HCT116 (cell line): Measurements from ENCODE around the gene FAM53A. TPM values are rescaled to one million over a fixed set of nuclear protein-coding genes. Genes with fewer than 3 reads are reported as not detected.

Experiments
- ATAC-seq: fragments of 200-7000 bp; cut with Tn5 transposase; 2 replicates; pipeline ENCODE4 v1.9.1; 2020; ENCODE audit warnings: mild to moderate bottlenecking, moderate library complexity
- BruUV-seq: library from RNA; stranded (reverse); fragments of 400-500 nt; replicated peaks from 2 replicates; lab custom pipeline; 2021; lab: Mats Ljungman, UMichigan
- CTCF ChIA-PET: fragments of 300-600 bp; sonication (Branson Sonifier 250); formaldehyde crosslinking; loops from one replicate; lab custom pipeline; 2021; ENCODE audit warnings: antibody characterized with exemption; lab: Charles Lee
- POLR2A ChIA-PET: fragments of 300-600, 350-600 bp; sonication (Branson Sonifier 250); formaldehyde crosslinking; loops from one replicate; lab custom pipeline; 2021; ENCODE audit warnings: antibody characterized with exemption; lab: Charles Lee
- RAD21 ChIA-PET, 2 experiments: fragments of 300-600 bp; sonication (Branson Sonifier 250); formaldehyde crosslinking; loops; one replicate each; lab custom pipeline; 2023; ENCODE audit warnings: low total read pairs in 2 of 2; ENCODE audit not compliant: uncharacterized antibody in 2 of 2, unreplicated experiment in 2 of 2, low non-redundant PET in 1 of 2; lab: Charles Lee
- DNase-seq: peaks from one replicate; pipeline ENCODE4 v3.0.0-alpha.2; 2010; ENCODE audit warnings: low read depth, low spot score
- H2AFZ ChIP-seq: fragments of 200-600 bp; shearing (Covaris generic), sonication (generic); 2 replicates; pipeline ENCODE4 v1.6.1; 2017; ENCODE audit warnings: low read depth, mixed run types, mixed read lengths, antibody characterized with exemption, low read length; ENCODE audit not compliant: poor library complexity, severe bottlenecking
- H3K27ac ChIP-seq: 2 replicates; pipeline ENCODE4 v1.5.1; 2012; ENCODE audit warnings: low read depth, low read length
- H3K27me3 ChIP-seq: fragments of 200-600 bp; sonication (generic); 2 replicates; pipeline ENCODE4 v1.6.1; 2016; ENCODE audit warnings: mixed run types, low read length, mixed read lengths; ENCODE audit not compliant: insufficient read depth
- H3K36me3 ChIP-seq, 2 experiments: fragments of 200-500 bp in 1 of 2; fragments of 200-600 bp in 1 of 2; sonication (Bioruptor generic) in 1 of 2; sonication (generic) in 1 of 2; 2 replicates each; pipeline versions ENCODE4 v1.5.1 to v1.6.1; 2014 to 2016; ENCODE audit warnings: low read length in 2 of 2, inconsistent platforms in 1 of 2, mixed read lengths in 1 of 2, mixed run types in 1 of 2; ENCODE audit not compliant: insufficient read depth in 2 of 2, control insufficient read depth in 1 of 2
- H3K4me1 ChIP-seq, 2 experiments: fragments of 200-600 bp in 1 of 2; sonication (generic) in 1 of 2; 2 replicates each; pipeline versions ENCODE4 v1.5.1 to v1.6.1; 2012 to 2017; ENCODE audit warnings: low read length in 2 of 2, inconsistent platforms in 1 of 2, mild to moderate bottlenecking in 1 of 2, mixed read lengths in 1 of 2, mixed run types in 1 of 2, moderate library complexity in 1 of 2; ENCODE audit not compliant: insufficient read depth in 2 of 2, control insufficient read depth in 1 of 2
- H3K4me2 ChIP-seq: fragments of 200-600 bp; sonication (generic); 2 replicates; pipeline ENCODE4 v1.6.1; 2017; ENCODE audit warnings: mixed run types, low read length, mixed read lengths
- H3K4me3 ChIP-seq, 2 experiments: fragments of 200-600 bp in 1 of 2; sonication (generic) in 1 of 2; replicated peaks in 1 of 2; 2 replicates each; pipeline ENCODE4 v1.5.1; 2011 to 2016; ENCODE audit warnings: low read length in 2 of 2, control low read depth in 1 of 2, low read depth in 1 of 2, mild to moderate bottlenecking in 1 of 2, mixed read lengths in 1 of 2, mixed run types in 1 of 2
- H3K79me2 ChIP-seq: fragments of 200-600 bp; sonication (generic); 2 replicates; pipeline ENCODE4 v1.6.1; 2017; ENCODE audit warnings: mild to moderate bottlenecking, mixed run types, low read length, moderate library complexity, mixed read lengths; ENCODE audit not compliant: insufficient read depth
- H3K9ac ChIP-seq: fragments of 200-600 bp; sonication (generic); 2 replicates; pipeline ENCODE4 v1.6.1; 2016; ENCODE audit warnings: low read length, mixed read lengths
- H3K9me2 ChIP-seq: fragments of 200-600 bp; sonication (generic), shearing (Covaris generic); 2 replicates; pipeline ENCODE4 v1.6.1; 2017; ENCODE audit warnings: mixed run types, mild to moderate bottlenecking, moderate library complexity; ENCODE audit not compliant: insufficient read depth
- H3K9me3 ChIP-seq, 2 experiments: fragments of 200-500 bp in 1 of 2; fragments of 200-600 bp in 1 of 2; sonication (Bioruptor generic) in 1 of 2; sonication (generic) in 1 of 2; 2 replicates each; pipeline ENCODE4 v1.6.1; 2014 to 2017; ENCODE audit warnings: low read length in 2 of 2, mixed read lengths in 2 of 2, inconsistent platforms in 1 of 2, low read depth in 1 of 2, mild to moderate bottlenecking in 1 of 2, mixed run types in 1 of 2, moderate library complexity in 1 of 2; ENCODE audit not compliant: control insufficient read depth in 1 of 2, insufficient read depth in 1 of 2
- H4K20me1 ChIP-seq: fragments of 200-600 bp; sonication (generic), shearing (Covaris generic); 2 replicates; pipeline ENCODE4 v1.6.1; 2017; ENCODE audit warnings: mixed run types, mild to moderate bottlenecking, moderate library complexity; ENCODE audit not compliant: insufficient read depth
- CBX3 ChIP-seq: IDR thresholded peaks from 2 replicates; pipeline ENCODE4 v1.6.1; 2012; ENCODE audit warnings: low read depth
- EGR1 ChIP-seq: IDR thresholded peaks from 2 replicates; pipeline ENCODE4 v1.6.1; 2012; ENCODE audit warnings: low read depth
- FOSL1 ChIP-seq: IDR thresholded peaks from 2 replicates; pipeline ENCODE4 v1.6.1; 2012; ENCODE audit warnings: low read depth
- JUND ChIP-seq: IDR thresholded peaks from 2 replicates; pipeline ENCODE4 v1.6.1; 2012
- POLR2A ChIP-seq: IDR thresholded peaks from 2 replicates; pipeline ENCODE4 v1.7.0; 2011; ENCODE audit warnings: borderline replicate concordance; ENCODE audit not compliant: insufficient read depth, insufficient read length; ENCODE audit errors: extremely low read depth
- intact Hi-C: fragments of 100-400 bp; cut with micrococcal nuclease; formaldehyde crosslinking; loops from 2 replicates; pipeline ENCODE4 v1.10.0; 2022
- total RNA-seq: library from RNA; stranded (reverse); gene quantifications from one replicate; pipeline ENCODE4 v1.2.1, GENCODE V29; 2021; ENCODE audit not compliant: unreplicated experiment

FAM53A gene
- total RNA-seq, 1 experiment from 2014 or later: 1.1 TPM

DNA sequence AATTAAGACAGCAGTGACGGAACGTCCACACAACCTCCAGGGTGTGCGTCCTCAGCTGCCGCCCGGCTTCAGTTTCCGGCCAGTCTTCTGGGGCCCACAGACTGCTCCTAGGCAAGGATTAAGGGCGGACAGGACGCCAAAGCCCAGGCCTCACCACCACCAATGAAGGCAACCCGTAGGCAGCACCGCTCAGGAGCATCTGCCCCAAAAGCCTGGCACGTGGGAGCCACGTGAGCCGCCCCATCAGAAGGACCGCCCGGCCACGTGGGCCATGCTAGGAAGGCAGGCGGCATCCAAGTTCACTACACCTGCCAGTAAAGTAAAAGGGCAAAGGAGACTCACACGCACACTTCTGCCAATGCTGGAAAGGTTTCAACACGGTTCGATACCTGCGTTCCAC lies 14.3 kb downstream of the FAM53A start:
- Histone ChIP-seq H2AFZ (no peak overlapping the region), H3K9ac (no peak overlapping the region), H3K27me3 (no peaks in the 10 kb centered on the region), H3K9me3 (no peaks in the 10 kb centered on the region), H3K4me2 (no peak overlapping the region), H3K79me2 (no peaks in the 10 kb centered on the region), H3K4me1 (peaks cover 11 to 15% of the 10 kb centered on the region in 2 experiments), H3K36me3 (no peaks in the 10 kb centered on the region), H3K4me3 (no peak overlapping the region), H4K20me1 (no peaks in the 10 kb centered on the region), H3K27ac (no peak overlapping the region), H3K9me2 (no peaks in the 10 kb centered on the region)
- ChIA-PET RAD21 (no interaction called here), POLR2A (no interaction called here), CTCF (no interaction called here)
- BruUV-seq: no TSS peak
- no peak for ATAC-seq
- TF ChIP-seq EGR1 (no peak), POLR2A (no peak)
- intact Hi-C loops: no loop called here
- no peak for DNase-seq

GRCh38 chr4:1669270-1669669 lies 14.8 kb downstream of the FAM53A start:
- Histone ChIP-seq H2AFZ (no peak overlapping the region), H3K27ac (no peak overlapping the region), H3K27me3 (no peaks in the 10 kb centered on the region), H3K36me3 (no peaks in the 10 kb centered on the region), H3K79me2 (no peaks in the 10 kb centered on the region), H3K4me2 (no peak overlapping the region), H3K9me3 (no peaks in the 10 kb centered on the region), H3K4me1 (peaks cover 11 to 15% of the 10 kb centered on the region in 2 experiments), H3K9ac (no peak overlapping the region), H3K9me2 (no peaks in the 10 kb centered on the region), H4K20me1 (no peaks in the 10 kb centered on the region)
- intact Hi-C loops: no loop called here
- ChIA-PET RAD21 (no interaction called here), POLR2A (no interaction called here)
- ATAC-seq (no peak), DNase-seq (no peak)
- BruUV-seq: no TSS peak
- TF ChIP-seq JUND (no peak), FOSL1 (no peak), CBX3 (no peak)
- TF ChIP-seq, all 23 proteins: peak for 0
- no peak overlapping the region for H3K4me3 ChIP-seq
- CTCF ChIA-PET: no interaction called here
